Tibial nerve (tissue), 3 donors: ENCODE results near the gene IQSEC1.

Source experiments
- CTCF ChIP-seq, 5 experiments: fragments of 200-600 bp in 3 of 5; fragments of 450-650 bp in 2 of 5; sonication (generic) in 3 of 5; IDR thresholded peaks; one replicate each; pipeline ENCODE4 v1.5.1; 2016 to 2019; ENCODE audit warnings: antibody characterized with exemption in 5 of 5, mild to moderate bottlenecking in 3 of 5, moderate library complexity in 2 of 5
- POLR2A ChIP-seq, 2 donors: fragments of 450-650 bp; IDR thresholded peaks; one replicate each; pipeline ENCODE4 v1.6.1; 2017; ENCODE audit warnings: antibody characterized with exemption in 2 of 2, mild to moderate bottlenecking in 2 of 2, moderate library complexity in 2 of 2

DNA sequence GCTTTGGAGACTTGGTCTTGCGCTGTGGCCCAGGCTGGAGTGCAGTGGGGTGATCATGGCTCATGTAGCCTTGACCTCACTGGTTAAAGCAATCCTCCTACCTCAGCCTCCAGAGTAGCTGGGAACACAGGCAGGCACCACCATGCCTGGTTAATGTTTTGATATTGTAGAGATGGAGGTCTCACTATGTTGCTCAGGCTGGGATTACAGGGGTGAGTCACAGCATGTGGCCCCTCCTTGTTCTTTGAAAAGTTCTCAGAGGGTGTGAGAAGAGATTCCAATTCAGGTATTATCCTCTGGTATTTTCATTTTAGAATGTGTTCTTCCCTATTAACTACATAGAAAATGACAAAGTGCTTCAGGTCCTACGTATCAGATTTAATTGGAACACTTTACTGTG is 180.0 kb downstream of the IQSEC1 start:
- TF ChIP-seq POLR2A (IDR thresholded peaks at IDR 0.05): no peak
- no peak for TF ChIP-seq CTCF (IDR thresholded peaks at IDR 0.05)
